HG03520 (cell line): ENCODE data around the gene TRAPPC11.
A peak's percentile ranks its signal among the peaks of the same experiment; 100 is the strongest.
"Not testable (repeated sequence)": the region's sequence is repeated elsewhere in the genome, so short reads cannot be mapped to it uniquely, and the experiment has no call there.

ENCODE experiments used
- ATAC-seq: cut with Tn5 transposase; IDR thresholded peaks from one replicate; pipeline ENCODE4 v1.9.1; 2021; ENCODE audit warnings: mild to moderate bottlenecking, moderate library complexity; ENCODE audit not compliant: unreplicated experiment

TRAPPC11 gene

DNA sequence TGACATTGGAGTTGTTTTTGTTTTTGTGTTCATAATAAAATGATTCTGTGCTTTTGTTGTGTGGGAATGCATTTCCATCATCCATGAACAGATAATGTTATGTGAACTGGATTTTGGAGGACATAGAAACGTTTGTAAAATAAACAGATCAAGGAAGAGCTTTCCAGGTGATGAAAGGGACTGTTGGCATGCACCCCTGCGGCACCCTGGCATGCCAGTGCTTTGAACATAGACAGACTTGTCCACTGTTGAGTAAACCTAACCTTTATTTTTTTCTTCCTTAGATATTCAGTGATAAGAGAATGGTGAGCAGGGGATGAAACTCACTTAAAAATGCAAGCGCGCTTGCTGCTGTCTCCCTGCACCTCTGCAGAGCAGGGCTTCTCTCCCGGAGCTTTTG, 59.8 kb downstream of the TRAPPC11 start:
- ATAC-seq: no peak

DNA sequence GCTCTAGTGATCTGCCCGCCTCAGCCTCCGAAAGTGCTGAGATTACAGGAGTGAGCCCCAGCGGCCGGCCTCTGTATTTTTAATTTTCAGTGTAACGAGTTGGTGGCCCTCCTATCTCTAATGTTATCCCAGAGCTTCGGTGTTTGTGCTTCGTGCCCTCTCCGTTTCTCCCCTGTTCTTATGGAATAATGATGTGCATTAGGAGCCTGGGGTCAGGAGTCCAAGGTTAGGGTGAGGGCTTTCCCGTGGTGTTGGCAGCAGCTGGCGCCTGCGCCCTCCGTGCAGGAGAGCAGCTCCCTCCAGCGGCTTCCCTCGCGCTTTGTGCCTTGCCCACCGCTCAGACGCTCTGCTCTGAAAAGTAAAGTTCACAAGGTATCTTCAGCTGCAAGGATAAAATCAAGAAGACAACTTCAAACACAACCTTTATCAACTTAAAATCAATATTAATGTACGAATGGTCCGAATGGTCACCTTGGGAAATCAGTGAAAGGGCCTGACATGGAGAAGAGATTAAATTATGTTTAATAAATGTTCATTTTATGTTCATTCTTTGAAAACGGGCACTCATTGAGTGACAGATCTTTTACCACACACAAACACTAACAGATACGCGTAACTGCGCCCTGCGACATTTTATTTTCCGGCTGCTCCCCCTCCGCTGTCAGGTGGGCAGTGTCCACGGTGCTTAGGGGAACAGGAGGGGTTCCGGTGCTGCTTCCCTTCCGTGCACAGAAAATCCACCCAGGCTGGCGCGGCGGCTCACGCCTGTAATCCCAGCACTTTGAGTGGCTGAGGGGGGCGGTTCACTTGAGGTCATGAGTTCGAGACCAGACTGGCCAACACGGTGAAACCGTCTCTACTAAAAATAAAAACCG, 62.4 kb downstream of the TRAPPC11 start:
- ATAC-seq: no peak

DNA sequence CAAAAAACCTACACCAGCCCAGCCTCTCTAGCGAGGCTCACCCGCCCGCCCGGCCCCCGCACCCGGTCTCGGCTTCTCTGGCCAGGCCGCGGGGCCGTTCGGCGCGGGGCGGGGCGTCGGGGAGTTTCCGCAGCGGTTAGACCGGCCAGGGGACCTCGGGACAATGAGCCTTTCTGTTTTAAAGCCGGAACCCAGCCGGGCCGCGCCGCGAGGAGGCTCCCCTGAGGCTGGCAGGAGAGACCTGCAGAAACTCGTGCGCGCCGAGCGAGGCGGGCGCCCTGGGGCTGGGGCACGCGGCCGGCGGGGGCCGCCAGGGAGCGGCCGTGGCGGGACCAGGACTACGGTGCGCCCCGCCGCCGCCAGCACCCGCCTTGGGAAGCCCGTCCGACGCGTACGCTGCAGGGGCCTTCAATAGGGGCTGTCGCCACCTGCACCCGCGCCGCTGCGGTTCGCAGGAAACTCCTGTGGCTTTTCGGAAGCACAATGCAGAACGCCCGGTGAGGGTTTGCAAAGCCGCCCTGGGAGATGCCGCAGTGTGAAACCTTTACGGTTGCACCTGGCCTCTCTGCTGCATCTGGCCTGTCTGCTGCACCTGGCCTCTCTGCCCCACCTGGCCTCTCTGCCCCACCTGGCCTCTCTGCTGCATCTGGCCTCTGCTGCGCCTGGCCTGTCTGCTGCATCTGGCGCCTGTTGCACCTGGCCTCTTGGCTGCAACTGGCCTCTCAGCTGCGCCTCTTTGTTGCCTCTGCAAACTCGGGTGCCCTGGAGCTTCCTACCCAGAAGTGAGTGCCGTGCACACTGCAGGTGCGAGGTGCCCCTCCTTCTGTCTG, 63.9 kb downstream of the TRAPPC11 start:
- ATAC-seq: peak; percentile 70

DNA sequence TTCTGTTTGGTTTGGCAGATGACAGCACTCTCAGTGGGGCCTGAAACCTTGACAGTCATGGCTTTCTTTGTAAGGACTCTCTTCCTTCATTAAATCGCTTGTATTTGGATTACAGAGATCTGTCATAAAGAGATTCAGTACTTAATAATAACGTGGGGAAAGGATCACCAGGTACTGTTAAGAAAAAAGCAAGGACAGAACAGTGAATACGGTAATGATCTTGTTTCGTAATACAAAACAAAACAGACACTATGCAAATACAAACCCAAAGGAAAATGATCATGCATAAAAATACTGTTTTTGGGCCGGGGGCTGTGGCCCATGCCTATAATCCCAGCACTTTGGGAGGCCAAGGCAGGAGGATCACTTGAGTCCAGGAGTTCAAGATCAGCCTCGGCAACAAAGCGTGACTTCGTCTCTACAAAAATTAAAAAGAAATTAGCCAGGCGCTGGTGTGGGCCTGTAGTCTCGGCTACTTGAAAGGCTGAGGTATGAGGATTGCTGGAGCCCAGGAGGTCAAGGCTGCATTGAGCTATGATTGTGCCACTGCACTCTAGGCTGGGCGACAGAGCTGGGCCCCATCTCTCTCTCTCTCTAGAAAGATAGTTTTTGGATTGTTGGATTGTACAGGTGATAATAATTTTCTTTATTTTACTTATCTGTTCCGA, 64.6 kb downstream of the TRAPPC11 start:
- ATAC-seq: no peak

DNA sequence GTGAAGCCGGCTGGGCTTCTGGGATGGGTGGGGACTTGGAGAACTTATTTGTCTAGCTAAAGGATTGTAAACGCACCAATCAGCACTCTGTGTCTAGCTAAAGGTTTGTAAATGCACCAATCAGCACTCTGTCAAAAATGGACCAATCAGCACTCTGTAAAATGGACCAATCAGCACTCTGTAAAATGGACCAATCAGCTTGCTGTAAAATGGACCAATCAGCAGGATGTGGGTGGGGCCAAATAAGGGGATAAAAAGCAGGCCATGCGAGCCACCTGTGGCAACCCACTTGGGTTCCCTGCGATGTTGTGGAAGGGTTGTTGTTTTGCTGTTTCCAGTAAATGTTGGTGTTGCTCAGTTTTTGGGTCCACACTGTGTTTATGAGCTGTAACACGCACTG, 66.5 kb downstream of the TRAPPC11 start:
- not testable (repeated sequence) for ATAC-seq

DNA sequence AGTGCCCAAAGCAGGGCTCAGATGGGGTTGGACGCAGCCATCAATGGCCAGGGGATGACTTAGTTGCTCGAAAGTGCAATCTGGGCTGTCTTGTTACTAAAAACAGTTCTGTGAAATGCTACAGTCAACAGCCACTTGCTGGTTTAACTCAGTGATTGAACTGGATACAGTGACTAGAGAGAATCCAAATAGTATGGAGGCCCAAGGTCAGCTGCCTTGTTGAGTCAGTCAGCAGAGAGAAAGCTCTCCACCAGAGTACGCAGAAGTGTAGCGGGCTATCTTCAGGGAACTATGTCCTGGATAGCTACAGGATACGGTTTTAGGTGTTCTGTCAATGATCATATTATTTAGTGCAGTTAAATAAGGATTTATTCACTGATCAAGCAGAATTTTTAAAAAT, 68.4 kb downstream of the TRAPPC11 start:
- no peak for ATAC-seq

DNA sequence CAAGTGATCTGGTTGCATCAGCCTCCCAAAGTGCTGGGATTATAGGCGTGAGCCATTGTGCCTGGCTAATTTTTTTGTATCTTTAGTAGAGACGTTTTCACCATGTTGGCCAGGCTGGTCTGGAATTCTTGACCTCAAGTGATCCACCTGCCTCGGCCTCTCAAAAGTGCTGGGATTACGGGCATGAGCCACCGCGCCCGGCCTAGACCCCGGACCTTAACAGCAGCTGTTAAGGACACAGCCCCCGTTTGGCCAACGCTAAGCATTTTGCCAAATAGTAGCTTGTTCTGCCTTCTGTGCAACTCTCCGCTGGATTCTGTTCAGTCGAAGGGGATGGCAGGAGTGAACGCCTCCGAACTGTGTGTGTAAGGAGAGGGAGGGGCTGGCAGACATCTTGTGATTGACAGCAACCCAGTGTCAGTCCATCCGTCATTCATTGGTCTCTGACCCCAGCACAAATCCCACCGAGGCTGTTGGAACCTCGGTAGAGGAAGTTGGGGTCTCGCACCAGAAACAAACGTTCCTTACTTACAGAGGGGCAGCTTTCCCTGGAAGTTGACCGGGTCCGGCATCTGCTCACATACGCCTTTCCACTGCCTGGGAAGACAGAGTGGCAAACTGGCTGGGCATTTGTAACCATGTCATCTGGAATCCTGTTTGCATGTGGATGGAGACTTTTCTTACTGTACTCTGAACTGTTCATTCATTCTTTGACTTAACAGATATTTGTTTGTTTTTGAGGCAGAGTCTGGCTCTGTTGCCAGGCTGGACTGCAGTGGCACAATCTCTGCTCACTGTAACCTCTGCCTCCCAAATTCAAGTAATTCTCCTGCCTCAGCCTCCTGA, 69.4 kb downstream of the TRAPPC11 start:
- no peak for ATAC-seq

DNA sequence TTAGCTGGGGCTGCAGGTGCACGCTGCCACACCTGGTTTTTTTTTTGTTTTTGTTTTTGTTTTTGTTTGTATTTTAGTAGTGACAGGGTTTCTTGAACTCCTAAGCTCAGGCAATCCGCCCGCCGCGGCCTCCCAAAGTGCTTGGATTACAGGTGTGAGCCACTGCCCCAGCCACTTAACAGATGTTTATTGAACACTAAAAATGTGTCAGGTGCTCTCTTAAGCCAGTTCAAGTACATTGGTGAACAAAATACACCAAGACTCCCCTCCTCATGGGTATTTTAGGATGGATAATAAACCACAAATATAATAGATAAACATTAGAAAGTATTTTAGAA, 69.9 kb downstream of the TRAPPC11 start:
- no peak for ATAC-seq

DNA sequence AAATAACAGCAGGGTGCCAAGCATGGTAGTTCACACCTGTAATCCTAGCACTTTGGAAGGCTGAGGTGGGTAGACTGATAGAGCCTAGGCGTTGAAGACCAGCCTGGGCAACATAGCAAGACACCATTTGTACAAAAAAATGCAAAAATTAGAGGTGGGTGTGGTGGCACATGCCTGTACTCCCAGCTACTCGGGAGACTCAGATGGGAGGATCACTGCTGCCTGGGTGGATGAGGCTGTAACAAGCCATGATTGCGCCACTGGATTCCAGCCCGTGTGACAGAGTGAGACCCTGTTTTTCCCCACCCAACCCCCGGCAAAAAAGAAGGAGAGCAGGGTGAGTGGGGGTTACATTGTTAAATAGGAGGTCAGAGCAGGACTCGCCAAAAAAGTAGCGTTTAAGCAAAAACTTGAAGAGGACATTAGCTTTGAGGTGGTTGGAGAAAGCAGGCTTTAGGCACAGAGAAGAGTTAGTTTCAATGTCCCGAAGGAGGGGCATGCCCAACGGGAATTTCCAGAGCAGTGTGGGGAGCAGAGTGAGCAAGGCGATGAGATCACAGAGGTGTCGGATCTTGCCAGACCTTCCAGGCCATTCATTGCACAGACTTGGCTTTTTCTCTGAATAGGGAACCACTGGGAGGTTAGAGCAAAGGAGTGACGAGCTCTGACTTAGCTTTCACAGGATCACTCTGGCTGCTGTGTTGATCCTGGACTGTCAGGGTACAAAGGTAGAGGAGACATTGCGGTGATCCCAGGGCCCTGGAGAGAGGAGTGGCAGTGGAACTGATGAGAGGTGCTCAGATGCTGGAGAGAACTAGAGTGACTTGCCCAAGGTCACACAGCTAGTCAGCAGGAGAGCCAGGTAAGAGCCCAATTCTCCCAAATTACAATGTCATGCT, 70.6 kb downstream of the TRAPPC11 start:
- ATAC-seq: no peak

DNA sequence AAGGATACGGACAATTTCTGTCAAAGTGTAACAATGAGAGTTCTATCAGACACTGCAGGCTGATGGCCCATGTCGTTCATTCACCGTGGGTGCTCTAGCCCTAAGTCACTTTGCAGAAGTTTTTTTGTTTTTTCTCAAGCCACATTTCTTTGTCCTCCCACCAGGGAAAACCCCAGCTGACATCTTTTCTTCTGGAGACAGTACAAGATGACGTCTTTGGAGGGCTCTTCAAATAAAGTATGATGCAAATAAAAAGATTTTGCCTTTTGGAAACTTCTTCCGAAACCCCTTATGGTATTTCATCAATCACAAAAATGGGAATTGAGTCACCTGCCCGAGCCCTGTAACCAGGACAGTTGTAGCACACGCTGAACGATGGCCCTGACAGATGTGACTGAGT, 73.2 kb downstream of the TRAPPC11 start:
- no peak for ATAC-seq

DNA sequence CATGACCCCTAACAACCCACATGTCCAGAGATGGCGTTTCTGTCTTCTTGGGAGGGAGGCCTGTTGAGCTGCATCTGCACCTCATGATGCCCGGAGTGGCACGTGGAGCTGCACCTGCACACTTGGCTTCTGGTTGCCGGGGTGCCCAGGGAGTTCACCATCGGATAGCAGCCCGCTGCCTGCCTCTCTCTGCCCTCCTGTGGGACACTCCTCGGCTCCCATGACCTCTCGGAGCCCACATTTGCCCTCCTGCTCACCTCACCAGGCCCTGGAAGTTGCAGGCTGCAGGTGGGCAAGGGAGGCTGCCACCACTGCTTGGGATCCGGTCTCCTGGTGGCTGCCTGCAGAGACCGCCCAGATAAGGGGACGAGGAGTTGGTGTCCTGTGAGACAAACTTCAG, 74.1 kb downstream of the TRAPPC11 start:
- ATAC-seq: no peak

DNA sequence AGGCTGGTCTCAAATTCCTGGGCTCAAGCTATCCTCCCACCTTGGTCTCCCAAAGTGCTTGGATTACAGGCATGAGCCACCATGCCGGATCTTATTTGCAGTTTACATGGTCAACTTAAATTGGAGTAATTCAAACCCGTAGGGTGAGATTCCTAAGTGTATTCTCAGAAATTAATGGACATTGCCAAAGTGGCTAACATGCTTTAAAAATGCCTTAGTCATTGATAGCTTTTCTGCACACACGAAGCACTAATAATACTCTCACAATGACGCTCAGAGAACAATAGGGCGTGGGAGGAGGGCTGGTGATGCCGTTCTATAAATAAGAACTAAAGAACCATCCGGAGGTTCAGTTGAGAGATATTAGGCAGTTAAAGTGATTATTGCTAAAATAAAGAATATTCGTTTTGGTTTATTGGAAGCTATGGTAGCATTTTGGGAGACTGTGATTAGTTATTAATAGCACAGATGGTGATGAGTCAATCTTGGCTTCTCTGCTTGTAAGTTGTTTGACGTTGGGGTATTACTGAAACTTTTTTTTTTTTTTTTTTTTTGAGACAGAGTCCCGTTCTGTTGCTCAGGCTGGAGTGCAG, 79.1 kb downstream of the TRAPPC11 start:
- ATAC-seq: peak; percentile 76

DNA sequence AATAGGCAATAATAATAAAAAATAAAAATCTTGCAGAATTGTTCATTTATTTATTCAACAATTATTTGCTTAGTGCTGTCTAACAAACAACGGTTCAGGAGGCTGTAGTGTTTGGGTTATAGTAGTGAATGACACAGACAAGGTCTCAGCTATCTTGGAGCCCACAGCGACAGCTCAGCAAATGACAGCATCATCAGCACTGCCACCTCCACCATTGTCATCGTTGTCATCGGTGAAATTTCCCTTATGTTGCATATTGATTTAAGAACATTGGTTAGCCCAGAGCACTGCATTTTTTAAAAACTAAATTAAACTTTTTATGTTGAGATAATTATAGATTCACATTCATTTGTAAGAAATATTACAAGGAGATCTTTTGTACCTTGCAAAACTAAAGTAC, 79.9 kb downstream of the TRAPPC11 start:
- ATAC-seq: no peak

DNA sequence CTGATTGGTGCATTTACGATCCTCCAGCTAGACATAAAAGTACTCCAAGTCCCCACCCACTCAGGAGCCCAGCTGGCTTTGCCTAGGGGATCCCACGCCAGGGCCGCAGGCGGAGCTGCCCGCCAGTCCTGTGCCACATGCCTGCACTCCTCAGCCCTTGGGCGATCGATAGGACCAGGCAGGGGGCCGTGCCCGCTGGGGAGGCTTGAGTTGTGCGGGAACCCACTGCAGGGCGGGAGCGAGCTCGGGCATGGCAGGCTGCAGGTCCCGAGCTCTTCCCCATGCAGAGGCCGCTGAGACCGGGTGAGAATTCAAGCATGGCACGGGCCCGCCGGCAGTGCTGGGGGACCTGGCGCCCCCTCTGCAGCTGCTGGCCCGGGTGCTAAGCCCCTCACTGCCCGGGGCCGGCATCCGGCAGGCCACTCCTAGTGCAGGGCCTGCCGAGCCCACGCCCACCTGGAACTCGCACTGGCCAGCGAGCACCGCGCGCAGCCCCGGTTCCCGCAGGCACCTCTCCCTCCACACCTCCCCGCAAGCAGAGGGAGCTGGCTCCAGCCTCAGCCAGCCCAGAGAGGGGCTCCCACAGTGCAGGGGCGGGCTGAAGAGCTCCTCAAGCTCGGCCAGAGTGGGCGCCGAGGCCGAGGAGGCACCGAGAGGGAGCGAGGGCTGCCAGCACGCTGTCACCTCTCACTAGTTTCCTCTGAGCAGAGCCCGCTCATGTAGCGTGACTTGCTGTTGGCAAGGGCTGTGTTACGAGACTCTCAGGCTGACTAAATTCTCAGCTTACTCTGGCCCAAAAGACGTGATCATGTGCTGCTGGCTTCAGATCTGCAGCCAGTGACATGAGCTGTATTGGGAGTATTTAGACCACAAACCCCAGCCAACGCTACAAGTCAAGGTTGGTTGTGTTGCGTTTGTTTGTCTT, 87.5 kb downstream of the TRAPPC11 start:
- ATAC-seq: no peak

DNA sequence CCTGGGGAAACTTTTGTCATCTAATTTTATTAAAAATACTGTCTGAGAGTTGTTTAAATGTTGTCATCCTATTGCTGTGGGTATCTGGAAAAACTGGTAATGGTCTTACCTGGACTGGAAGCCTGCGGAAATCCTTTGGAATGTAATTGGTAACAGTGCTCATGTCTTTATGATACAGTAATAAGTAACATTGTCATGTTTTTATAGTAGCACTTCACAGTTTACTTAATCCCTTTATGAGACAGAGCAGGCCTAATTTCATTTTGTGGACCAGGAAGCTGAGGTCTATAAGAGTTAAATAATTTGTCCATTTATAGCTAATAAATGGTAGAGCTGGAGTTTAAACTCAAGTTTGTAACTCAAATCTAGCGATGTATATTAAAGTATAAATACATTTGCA, 88.3 kb downstream of the TRAPPC11 start:
- ATAC-seq: no peak

DNA sequence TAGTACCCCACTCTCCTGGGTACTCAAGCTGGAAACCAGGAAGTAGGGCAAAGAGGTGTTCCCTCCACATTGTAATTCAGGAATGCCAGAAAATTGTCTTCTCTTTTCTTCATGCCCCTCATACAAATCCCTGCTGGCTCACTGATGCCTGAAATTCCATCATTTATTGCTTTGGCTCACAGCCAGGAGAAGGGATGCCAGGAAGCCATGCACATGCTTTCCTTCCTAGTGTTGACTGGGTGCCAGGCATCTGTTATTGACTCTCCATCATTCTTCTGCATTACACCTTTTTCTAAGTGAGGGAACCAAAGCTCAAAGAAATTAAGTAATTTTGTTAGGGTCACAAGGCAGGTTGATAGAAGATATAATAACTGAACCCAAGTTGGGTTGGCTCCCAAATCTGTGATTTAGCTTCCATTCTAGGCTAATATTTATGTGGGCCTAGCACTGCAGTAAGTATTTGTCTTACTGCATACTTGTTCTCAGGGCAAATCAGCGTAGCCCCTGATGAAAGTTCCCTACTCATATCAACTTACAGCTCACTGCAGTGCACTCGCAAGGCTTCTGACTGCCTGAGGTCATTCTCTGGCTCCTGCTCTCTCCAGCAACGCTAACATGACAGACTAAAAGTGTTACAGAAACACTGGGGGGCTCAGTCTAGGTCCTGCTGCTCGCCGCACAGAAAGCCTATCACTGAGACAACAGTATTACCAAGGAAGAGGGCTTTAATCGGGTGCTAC, 89.0 kb downstream of the TRAPPC11 start:
- no peak for ATAC-seq

DNA sequence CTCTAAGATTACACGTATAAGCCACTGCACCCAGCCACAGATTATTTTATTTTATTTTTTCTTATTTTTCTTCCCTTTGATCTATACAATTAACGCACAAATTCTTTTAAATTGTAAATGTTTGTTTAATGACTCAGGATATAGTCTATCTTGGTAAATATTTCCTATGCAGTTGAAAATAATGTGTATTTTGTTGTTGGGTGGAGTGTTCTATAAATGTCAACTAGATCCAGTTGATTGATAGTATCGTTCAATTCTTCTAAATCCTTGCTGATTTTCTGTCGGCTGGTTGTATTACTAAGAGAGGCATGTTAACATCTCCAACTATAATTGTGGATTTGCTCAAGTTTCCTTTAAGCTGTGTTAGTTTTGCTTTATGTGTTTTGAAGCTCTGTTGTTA, 92.0 kb downstream of the TRAPPC11 start:
- ATAC-seq: no peak

DNA sequence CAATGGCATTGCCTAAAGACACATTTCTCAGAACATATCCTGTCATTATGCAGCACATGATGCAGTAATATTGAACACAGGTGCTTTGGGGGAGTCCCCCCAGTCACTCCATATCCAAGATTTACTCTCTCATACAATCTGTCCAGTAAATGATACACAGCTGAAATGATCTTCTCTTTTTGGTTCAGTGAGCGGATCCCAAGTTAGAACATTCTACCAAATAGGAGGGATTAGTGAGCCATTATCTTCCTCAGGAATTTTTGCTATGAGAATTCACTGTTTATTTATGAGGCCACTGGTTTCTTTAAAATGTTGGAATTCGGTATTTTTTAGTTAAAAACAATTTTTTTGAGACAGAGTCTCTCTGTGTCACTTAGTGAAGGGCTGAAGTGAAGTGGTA, 96.5 kb downstream of the TRAPPC11 start:
- ATAC-seq: no peak
